ENCODE measurements around the gene FAM76B.
"Not testable (repeated sequence)": the region's sequence is repeated elsewhere in the genome, so short reads cannot be mapped to it uniquely, and the experiment has no call there.

Gene FAM76B

GRCh38 chr11:95789506-95790122 is at the start of gene FAM76B:
FAM76B (minus strand) TSS chr11:95789782; CDS start chr11:95789478, 304 bp downstream.
- DNase-seq, result peak; percentile 99 to 100

- peak; percentile 74 to 91 for DNase-seq
Measured at GRCh38 chr11:95835768-95836488, 46.3 kb upstream of the FAM76B start.

- DNase-seq, result no peak
Measured at GRCh38 chr11:95835351-95835750, 45.8 kb upstream of the FAM76B start.

- DNase-seq, result no peak
Measured at GRCh38 chr11:95833378-95833777, 43.8 kb upstream of the FAM76B start.

- DNase-seq, result no peak
Measured at GRCh38 chr11:95832763-95833162, 43.2 kb upstream of the FAM76B start.

GRCh38 chr11:95831198-95831883 is 41.8 kb upstream of the FAM76B start:
- no peak for DNase-seq

DNA sequence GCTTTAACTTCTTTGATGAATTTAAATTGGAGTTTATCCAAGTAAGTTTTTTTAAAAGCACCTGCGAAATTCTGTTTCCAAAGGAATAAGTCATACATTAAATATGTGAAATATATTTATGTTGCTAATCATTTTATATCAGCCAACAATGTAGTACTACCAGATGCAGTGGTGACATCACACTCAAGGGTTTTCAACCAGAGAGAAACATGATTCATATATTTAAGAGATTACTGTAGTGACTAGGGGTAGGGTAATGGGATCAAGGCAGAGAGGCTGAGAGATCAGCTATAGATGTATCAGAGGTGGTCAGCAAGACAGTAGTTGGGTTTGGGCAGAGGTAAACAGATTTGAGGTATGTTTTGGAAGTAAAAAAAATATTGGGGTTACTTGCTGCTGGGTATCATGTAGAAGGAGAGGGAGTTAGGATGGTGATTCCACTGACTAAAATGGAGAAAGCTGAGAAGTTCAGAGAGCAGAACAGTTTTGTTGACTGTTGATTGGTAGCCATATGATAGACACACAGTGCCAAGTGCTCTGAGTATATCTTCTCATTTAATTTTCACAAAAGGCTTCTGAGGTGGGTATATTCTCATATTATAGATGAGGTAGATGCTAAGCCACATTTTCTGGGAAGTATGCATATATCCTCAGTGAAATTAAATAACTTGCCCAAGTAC is 40.1 kb upstream of the FAM76B start:
- no peak for DNase-seq

DNA sequence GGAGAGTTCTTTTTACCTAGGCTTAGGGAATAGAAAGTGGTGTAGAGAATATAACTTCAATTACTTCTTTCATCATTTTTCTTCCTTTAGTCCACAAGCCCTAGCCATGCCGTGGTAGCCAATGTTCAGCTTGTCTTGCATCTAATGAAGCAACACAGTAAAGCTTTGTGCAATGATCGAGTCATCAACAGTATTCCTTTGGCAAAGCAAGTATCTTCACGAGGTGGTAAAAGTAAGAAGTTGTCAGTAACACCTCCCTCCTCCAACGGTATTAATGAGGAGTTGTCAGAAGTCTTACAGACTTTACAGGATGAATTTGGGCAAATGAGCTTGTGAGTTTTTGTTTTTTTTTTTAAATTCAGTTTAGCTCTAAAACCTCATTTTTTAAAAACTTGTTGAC is 38.1 kb upstream of the FAM76B start:
- no peak for DNase-seq

GRCh38 chr11:95821640-95822039 is 32.1 kb upstream of the FAM76B start:
- DNase-seq, result no peak

DNA sequence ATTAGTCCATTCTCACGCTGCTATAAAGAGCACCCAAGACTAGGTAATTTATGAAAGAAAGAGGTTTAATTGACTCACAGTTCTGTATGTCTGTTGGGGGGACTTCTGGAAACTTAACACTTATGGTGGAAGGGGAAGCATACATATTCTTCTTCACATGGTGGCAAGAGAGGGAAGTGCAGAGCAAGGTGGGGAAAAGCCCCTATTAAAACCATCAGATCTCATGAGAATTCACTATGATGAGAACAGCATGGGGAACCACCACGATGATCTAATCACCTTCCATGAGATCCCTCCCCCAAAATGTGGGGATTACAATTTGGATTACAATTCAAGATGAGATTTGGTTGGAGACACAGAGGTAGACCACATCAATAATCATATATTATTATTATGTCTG is 26.5 kb upstream of the FAM76B start:
- no peak for DNase-seq

DNA sequence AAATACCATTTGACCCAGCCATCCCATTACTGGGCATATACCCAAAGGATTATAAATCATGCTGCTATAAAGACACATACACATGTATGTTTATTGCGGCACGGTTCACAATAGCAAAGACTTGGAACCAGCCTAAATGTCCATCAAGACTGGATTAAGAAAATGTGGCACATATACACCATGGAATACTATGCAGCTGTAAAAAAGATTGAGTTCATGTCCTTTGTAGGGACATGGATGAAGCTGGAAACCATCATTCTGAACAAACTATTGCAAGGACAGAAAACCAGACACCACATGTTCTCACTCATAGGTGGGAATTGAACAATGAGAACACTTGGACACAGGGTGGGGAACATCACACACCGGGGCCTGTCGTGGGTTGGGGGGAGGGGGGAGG is 21.5 kb upstream of the FAM76B start:
- not testable (repeated sequence) for DNase-seq

GRCh38 chr11:95806464-95806863 is 16.9 kb upstream of the FAM76B start:
- not testable (repeated sequence) for DNase-seq

DNA sequence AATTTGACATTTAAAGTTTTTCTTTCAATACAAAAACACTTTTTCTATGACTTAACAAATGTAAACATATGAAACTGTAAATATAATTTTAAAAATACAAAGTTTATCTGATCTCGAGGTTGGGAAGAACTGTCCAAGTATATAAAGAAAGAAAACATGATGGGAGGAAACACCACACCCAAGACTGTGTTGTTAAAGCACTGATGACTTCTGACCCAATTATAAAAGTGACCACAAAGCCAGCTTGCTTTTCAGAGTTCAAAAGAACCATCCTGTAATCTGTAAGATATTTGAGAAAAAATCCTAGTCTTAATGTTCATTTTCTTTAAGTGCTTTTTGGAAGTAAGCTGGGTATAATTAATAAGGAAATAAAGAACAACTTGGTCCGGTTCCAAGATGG is 16.3 kb upstream of the FAM76B start:
- DNase-seq, result no peak

- DNase-seq, result no peak
Measured at GRCh38 chr11:95803973-95804372, 14.4 kb upstream of the FAM76B start.

DNA sequence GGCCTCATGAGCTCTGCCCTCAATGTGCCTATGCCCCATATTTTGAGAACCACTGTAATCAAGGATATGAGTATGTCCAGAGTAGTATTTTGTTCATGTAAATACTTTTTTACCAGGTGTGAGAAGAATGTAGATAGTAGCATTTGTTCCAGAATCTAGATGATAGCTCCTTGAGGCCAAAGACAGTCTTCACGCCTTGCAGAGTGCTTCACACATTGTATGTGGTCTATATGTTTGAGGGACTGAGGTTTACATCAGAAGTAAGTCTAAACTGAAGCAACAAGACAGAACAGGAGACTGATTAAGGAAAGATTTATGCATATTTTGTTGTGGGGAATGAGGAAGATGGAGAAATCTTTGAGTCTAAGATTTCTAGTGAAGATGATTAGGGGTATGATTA is 13.2 kb upstream of the FAM76B start:
- DNase-seq, result no peak

GRCh38 chr11:95800438-95800837 is 10.9 kb upstream of the FAM76B start:
- DNase-seq, result no peak

- no peak for DNase-seq
Measured at GRCh38 chr11:95799546-95799945, 10.0 kb upstream of the FAM76B start.

GRCh38 chr11:95796501-95796900 is 6.9 kb upstream of the FAM76B start:
- DNase-seq, result no peak

- DNase-seq, result no peak
Measured at GRCh38 chr11:95795627-95796295, 6.2 kb upstream of the FAM76B start.

DNA sequence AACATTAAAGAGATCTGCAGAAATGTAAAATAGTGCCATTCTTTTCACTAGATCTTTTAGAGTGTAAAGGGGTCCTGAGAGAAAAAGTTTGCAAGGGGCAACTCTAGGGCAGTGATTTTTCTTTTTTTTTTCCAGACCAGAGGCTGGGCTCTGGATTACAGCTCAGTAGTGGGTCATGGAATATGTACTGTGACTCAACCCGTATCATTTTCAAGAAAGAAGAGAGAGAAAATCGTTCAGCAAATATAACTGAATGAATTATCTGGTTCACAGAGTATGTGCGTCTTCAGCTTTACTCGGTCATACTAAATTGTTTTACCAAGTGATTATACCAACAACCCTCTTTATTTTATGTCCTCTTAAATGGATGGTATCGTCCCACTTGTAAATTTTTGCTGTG is 4.5 kb upstream of the FAM76B start:
- no peak for DNase-seq

DNA sequence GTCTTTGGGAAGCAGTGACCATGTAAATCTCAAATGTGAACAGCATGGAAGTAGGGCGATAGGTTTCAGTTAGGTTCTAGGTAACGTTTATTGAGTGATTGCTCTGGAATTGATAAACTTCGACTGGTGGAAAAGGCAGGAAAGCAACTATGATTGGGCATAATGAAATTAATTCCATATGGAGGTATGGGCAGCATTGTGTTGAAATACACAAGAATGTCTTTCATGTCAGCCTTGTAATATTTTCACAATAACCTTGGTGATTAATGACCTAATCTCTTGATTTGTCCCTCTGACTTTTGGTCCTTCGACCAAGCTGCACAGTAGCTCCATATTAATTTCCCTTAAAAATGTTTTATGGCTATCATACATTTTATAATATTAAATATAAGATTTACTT is 3.5 kb upstream of the FAM76B start:
- DNase-seq, result no peak

DNA sequence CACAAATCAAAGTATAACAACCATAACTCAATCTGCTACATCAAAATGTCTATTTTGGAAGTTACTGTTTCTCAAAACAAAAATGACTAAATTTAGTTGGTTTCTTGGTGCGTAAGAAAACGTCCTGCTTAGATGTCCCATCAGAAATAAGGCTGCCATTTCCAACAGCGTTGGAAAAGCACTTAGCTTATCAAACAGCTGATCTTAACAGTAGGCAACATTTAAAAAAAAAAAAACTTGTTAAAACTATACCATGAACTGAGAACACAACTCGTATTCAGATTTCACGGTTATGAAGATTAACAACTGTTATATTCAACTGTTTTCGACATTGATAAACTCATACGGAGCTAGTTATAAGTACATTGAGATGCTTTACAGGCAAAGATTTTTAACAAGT is 3.1 kb upstream of the FAM76B start:
- DNase-seq, result no peak

DNA sequence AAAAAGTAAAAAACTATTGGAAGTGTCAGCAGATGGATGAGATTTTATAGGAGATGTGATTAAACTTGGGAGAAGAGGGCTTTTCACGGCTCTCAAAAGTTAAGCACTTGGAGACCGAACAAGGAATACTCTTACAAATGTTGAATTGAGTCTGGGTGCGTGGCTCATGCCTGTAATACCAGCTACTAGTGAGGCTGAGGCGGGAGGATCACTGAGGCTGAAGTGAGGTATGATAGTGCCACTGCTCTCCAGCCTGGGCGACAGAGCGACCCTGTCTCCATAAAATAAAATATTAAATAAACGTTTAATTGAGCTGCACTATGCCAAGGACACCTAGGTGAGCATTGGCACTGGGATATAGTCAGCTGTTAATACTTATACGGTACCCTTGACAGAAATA is 2.6 kb upstream of the FAM76B start:
- no peak for DNase-seq
